Muscle of back (tissue), 13 donors: Measurements from ENCODE around the gene ABTB2. TPM values are rescaled to one million over a fixed set of nuclear protein-coding genes. Genes with fewer than 3 reads are reported as not detected.
"Not testable (repeated sequence)": the region's sequence is repeated elsewhere in the genome, so short reads cannot be mapped to it uniquely, and the experiment has no call there.

Experiments used
- DNase-seq, 3 donors: peaks; one replicate each; pipeline versions ENCODE4 v3.0.0 to v3.0.0-alpha.2; 2013
- long read RNA-seq, 9 donors: transcript quantifications; one replicate each; lab custom pipeline, GENCODE V29; 2026
- polyA plus RNA-seq, 10 donors: library from polyadenylated mRNA; unstranded; fragments of 120-200 nt; gene quantifications; one replicate each; pipeline ENCODE4 v1.2.1, GENCODE V29; 2013; ENCODE audit not compliant: insufficient read length in 10 of 10

The ABTB2 gene
- polyA plus RNA-seq: 1 to 10 TPM; 4.1 to 8.5 (median 6.3) TPM
- long read RNA-seq, donor 1: 0 reads
- long read RNA-seq, donor 2: 0 reads
- long read RNA-seq, donor 3: 0 reads
- long read RNA-seq, donor 4: 0 reads
- long read RNA-seq, donor 5: 0 reads
- long read RNA-seq, donor 6: 0 reads
- long read RNA-seq, donor 7: 0 reads
- long read RNA-seq, donor 8: 0 reads
- long read RNA-seq, donor 9: 0 reads

- peak; percentile 98 to 99 (median 98) for DNase-seq
These were observed at the start of gene ABTB2 for GRCh38 chr11:34357701-34358257. ABTB2 (minus strand) TSS chr11:34358010.

- no peak for DNase-seq
These were observed 49.5 kb upstream of the ABTB2 start for GRCh38 chr11:34407121-34407813.

- DNase-seq: no peak
These were observed 48.6 kb upstream of the ABTB2 start for GRCh38 chr11:34406413-34406812.

- no peak for DNase-seq
These were observed 47.5 kb upstream of the ABTB2 start for GRCh38 chr11:34405079-34405858.

GRCh38 chr11:34404280-34404679 is 46.5 kb upstream of the ABTB2 start:
- no peak for DNase-seq

GRCh38 chr11:34403431-34403830 is 45.6 kb upstream of the ABTB2 start:
- DNase-seq: no peak

- no peak for DNase-seq
These were observed 40.0 kb upstream of the ABTB2 start for GRCh38 chr11:34397811-34398210.

- DNase-seq: no peak
These were observed 39.3 kb upstream of the ABTB2 start for GRCh38 chr11:34397120-34397519.

- DNase-seq: peak in 2 of 3 donors; percentile 7 to 21
These were observed 38.2 kb upstream of the ABTB2 start for GRCh38 chr11:34395916-34396550.

- no peak for DNase-seq
These were observed 37.0 kb upstream of the ABTB2 start for GRCh38 chr11:34394771-34395300.

- DNase-seq: no peak
These were observed 29.8 kb upstream of the ABTB2 start for GRCh38 chr11:34387653-34388052.

- not testable (repeated sequence) for DNase-seq
These were observed 28.5 kb upstream of the ABTB2 start for GRCh38 chr11:34386356-34386755.

- no peak for DNase-seq
These were observed 24.9 kb upstream of the ABTB2 start for GRCh38 chr11:34382532-34383276.

GRCh38 chr11:34381775-34382174 is 24.0 kb upstream of the ABTB2 start:
- DNase-seq: no peak

GRCh38 chr11:34380696-34381095 is 22.9 kb upstream of the ABTB2 start:
- peak in 1 of 3 donors; percentile 64 for DNase-seq

- no peak for DNase-seq
These were observed 21.7 kb upstream of the ABTB2 start for GRCh38 chr11:34379539-34379938.

- DNase-seq: no peak
These were observed 21.3 kb upstream of the ABTB2 start for GRCh38 chr11:34379079-34379478.

GRCh38 chr11:34373727-34374126 is 15.9 kb upstream of the ABTB2 start:
- no peak for DNase-seq

GRCh38 chr11:34366522-34366921 is 8.7 kb upstream of the ABTB2 start:
- DNase-seq: no peak

- no peak for DNase-seq
These were observed 6.3 kb upstream of the ABTB2 start for GRCh38 chr11:34364102-34364501.
